GM12874 (cell line): Measurements from ENCODE around the gene NEDD4L.
A peak's percentile ranks its signal among the peaks of the same experiment; 100 is the strongest.

ENCODE experiments used
- CTCF ChIP-seq: IDR thresholded peaks from 2 replicates; pipeline ENCODE4 v1.5.1; 2011; ENCODE audit warnings: low read depth, mild to moderate bottlenecking, control low read depth, low read length, moderate library complexity; ENCODE audit not compliant: insufficient read depth

NEDD4L gene

GRCh38 chr18:58124475-58124874 is 80.4 kb downstream of the NEDD4L start:
- TF ChIP-seq CTCF = no peak

DNA sequence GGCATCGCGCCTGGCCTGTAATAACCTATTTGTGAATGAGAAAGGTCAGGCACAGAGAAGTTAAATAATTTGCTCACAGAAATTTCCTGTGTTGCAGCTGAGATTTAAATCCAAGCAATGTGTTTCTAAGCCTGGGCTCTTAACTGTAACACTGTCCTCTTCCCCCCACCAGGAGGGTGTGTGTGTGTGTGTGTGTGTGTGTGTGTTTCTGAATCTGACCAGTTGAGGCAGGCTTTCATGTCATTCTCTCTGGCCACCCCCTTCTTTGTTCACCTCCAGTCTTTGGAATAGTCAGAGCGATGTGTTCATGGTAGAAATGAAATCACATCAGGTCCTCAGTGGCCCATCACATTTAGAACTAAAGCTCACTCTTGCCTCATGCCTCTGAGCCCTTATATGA is 81.2 kb downstream of the NEDD4L start:
- no peak for TF ChIP-seq CTCF

GRCh38 chr18:58125756-58126155 is 81.7 kb downstream of the NEDD4L start:
- TF ChIP-seq CTCF = no peak

GRCh38 chr18:58128381-58129374 is 84.7 kb downstream of the NEDD4L start:
- TF ChIP-seq CTCF = no peak

- TF ChIP-seq CTCF = no peak
Measured at GRCh38 chr18:58132595-58133261, 88.7 kb downstream of the NEDD4L start.

DNA sequence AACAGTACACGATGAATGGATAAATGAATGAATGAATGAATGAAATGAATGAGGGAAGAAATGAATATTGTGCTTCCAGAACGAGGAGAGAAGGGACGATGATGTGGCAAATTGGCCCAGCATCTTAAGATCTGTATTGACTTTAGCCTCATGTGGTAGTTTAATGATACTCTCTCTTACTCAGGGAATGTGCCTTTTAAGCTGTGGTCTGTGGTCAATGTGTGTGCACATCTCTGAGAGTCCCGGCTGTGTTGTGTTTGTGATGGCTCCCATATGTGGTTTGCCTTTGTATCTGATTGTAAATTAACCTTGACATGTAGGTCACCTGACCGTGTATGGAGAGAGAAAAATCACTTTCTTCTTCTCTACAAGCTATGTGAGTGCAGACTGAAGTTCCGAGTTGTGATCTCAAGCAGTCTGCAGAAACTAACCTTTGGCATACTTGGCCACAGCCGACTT is 91.2 kb downstream of the NEDD4L start:
- TF ChIP-seq CTCF = no peak

GRCh38 chr18:58135701-58136331 is 91.8 kb downstream of the NEDD4L start:
- peak; percentile 83 for TF ChIP-seq CTCF
